ENCODE results near the gene ARHGAP9.
"Not testable (repeated sequence)": the region's sequence is repeated elsewhere in the genome, so short reads cannot be mapped to it uniquely, and the experiment has no call there.

The ARHGAP9 gene

DNA sequence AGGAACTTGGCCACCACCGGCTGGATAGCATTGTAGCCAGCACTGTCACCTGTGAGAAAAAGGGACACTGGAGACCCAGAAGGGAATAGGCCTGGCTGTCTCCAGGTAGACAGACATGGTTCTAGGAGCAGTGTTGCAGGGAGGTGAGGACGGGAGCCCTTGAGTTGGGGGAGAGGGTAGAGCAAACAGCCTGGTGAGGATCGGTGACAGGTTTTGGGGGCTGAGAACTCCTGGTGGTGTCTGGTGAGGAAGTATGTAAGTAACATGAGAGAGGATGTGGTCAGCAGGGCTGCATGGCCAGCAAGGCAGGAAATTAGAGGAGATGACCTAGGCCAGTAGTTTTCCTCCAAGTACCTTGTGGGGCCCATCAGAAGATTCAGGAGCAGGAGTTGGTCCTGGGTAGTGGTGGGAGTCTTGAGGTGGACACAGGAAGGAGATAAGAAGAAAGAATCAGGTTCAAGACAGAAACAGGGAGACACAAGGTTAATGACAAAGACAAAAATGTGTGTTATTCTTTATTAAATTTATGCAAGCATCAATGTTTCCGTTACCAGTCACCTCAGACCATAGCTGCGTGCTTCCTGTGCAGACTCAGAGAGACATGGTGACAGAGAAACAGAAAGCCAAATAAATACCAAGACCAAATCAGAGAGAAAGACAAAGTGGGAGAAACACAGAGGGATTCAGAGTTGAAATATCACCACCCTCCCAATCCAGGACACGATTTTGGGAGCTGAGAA is at the start of gene ARHGAP9:
Gene ARHGAP9 (minus strand): TSS at position 491 of the 740 bp plus-strand sequence. CDS start 460 bp downstream, at position 31.
- DNase-seq, result no peak

DNA sequence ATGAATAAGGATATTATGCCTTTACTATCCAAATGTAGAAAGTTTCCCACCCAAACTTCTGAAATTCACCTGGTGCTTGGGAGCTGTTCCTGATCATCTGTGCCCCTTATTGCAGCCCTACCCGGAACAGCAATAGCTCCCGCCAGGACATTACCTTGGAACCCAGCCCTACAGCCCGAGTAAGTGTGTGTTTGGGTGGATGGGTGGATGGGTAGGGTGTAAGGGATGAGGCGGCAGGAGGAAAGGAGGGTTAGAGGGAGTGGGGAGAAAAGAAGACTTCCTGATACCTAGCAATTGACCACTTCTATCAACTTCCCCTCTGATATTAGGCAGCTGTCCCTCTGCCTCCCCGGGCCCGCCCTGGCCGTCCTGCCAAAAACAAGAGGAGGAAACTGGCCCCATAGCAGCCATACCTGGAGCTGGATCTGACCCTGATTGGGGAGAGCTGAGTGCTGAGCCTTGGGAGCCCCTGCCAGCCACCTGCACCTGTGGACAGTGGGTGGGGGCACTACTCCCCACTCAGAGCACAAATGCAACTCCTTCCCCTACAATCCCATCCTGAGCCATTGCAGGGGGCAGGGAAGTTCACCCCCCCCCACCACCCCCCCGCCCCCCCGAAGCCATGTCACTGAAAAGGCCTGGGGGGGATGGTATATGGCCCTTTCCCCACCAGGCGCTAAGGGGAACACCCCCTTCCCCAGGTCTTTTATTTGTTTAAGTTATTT is 49.3 kb upstream of the ARHGAP9 start:
- DNase-seq, result no peak

- DNase-seq, result no peak
Observed at GRCh38 chr12:57528176-57528575, 48.5 kb upstream of the ARHGAP9 start.

- DNase-seq, result no peak
Observed at GRCh38 chr12:57527184-57527583, 47.5 kb upstream of the ARHGAP9 start.

- DNase-seq, result no peak
Observed at GRCh38 chr12:57526477-57527126, 46.9 kb upstream of the ARHGAP9 start.

DNA sequence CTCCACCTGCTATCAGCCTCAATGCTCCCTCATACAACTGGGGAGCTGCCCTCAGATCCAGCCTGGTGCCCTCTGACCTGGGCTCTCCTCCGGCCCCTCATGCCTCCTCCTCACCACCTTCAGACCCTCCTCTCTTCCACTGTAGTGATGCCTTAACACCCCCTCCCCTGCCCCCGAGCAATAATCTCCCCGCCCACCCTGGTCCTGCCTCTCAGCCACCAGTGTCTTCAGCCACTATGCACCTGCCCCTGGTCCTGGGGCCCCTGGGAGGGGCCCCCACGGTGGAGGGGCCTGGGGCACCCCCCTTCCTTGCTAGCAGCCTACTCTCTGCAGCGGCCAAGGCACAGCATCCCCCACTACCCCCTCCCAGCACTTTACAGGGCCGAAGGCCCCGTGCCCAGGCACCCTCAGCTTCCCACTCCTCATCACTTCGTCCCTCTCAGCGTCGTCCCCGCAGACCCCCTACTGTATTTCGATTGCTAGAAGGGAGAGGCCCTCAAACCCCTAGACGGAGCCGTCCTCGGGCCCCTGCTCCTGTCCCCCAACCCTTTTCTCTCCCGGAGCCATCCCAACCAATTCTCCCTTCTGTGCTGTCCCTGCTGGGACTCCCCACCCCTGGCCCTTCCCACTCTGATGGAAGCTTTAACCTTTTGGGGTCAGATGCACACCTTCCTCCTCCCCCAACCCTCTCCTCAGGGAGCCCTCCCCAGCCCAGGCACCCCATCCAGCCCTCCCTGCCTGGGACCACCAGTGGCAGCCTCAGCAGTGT is 46.1 kb upstream of the ARHGAP9 start:
- no peak for DNase-seq

- DNase-seq, result no peak
Observed at GRCh38 chr12:57524814-57525614, 45.3 kb upstream of the ARHGAP9 start.

DNA sequence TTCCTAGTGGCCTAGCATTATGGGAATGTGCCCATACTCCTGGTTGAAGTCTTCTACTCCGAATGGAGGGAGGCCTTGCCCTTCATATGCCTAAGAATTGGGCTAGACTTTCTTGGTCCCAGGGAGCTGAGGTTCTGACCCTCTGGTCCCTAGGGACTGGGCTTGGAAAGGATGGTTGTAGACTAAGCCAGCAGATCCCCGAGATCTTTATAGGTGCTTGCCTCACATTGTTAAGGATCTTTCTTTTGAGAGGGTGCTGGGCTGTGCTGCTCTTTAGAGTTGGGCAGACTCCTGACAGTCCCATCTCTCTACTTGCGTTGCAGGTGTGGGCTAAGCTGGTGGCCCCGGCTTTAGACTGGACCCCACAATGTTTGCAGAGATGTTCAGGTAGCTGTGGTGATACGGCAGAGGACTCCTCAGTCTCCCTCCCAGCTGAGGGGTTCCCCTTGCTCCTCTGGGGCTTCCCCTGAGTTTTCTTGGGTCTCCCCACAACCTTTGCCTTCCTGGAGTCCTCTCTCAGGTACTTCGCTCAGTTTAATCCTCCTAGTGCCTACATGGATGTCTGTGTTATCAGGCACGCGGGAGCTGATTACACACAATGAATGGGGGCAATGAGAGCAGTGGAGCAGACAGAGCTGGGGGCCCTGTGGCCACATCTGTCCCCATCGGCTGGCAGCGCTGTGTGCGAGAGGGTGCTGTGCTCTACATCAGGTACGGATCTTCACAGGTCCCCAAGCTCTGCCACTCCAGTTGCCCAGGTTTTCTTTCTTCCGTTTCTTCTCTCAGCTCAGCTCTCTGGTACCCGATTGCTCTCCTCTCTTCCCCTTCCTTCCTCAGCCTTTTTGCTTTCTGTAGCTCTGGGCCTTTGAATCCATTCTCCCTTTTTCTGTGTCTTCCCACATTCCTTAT is 44.3 kb upstream of the ARHGAP9 start:
- DNase-seq, result no peak

- peak; percentile 72 for DNase-seq
Observed at GRCh38 chr12:57522887-57523705, 43.4 kb upstream of the ARHGAP9 start.

- DNase-seq, result peak; percentile 97
Observed at GRCh38 chr12:57522011-57522886, 42.6 kb upstream of the ARHGAP9 start, which contains the start of gene MBD6. Gene MBD6 (plus strand): TSS chr12:57522824. CDS start chr12:57524304, 1,480 bp downstream.

GRCh38 chr12:57521525-57522010 is 41.9 kb upstream of the ARHGAP9 start:
- DNase-seq, result peak; percentile 87

DNA sequence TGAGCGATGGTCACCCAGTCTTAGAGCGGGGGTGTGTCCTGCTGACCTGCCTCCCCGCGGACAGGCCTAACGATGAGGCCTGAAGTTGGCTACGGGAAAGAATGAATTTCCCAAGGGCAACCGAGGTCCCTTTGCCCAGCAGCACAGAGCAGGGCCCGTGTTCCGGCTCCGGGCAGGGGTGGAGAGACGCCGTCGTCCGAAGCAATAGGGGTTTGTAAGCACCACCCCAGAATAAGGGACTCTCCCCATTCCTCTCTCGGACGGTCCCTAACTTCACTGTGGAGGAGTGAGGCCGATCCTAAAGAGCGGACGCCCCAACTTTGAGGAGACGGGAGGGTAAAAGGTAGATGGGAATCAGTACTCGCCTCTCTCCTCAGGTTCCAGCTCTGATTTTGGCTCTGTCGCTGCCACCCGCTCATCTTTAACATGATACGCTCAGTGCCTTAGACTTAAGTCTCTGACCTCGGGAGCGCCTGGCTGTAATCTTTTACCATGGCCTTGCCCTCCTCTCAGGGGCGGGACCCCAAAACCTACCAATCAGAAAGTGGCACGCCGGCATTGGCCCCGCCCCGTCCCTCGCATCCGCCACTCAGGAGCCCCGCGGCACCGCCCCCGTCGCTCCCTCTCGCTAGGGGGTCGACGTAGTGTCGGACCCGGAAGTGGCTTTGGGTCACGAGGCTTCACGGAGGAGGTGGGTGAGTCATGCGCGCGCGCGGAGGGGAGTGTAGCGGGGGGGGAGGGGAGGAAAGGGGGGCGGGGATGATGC is 40.6 kb upstream of the ARHGAP9 start, which contains the start of gene DDIT3:
Gene DDIT3 (minus strand): TSS at position 462 of the 766 bp plus-strand sequence. CDS start 3,108 bp downstream, outside the sequence.
- DNase-seq, result peak; percentile 100

DNA sequence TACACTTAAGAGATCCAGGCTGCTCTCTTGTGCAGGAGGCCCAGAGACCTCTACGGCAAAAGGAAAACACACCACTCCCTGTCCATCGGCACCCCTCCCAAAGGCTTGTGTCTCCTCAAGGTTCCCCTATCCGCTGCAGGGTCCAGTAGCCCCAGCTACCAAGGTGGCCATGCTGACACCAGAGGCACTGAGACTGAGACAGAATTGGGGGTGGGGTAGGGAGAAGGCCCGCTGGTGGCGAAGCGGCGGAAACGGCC is 40.1 kb upstream of the ARHGAP9 start:
- no peak for DNase-seq

- peak; percentile 83 for DNase-seq
Observed at GRCh38 chr12:57518920-57519795, 39.5 kb upstream of the ARHGAP9 start.

DNA sequence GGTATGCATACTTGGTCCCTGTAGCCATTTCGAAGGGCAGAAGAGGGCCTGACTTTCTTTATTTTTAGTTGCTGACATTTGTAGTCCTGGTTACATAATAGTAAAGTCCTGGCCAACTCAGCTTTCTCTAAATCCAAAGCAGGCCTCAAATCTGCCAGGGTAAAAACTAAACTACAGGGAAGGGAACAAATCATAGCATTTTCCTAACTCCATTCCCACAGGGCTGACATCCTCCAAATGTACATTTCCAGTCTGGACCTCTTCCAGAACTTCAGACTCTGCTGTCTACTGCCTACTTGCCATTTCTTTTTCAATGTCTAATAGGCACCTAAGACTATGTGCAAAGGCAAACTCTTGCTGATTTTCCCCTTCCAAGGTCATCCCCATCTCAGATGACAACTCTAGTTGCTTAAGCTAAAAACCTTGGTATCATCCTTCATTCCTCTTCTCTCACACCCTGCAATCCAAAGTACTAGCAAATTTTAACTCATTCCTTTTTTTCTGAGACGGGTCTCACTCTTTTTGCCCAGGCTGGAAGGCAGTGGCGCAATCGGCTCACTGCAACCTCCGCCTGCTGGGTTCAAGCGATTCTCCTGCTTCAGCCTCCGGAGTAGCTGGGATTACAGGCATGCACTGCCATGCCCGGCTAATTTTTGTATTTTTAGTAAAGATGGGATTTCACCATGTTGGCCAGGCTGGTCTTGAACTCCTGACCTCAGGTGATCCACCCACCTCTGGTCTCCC is 38.7 kb upstream of the ARHGAP9 start:
- no peak for DNase-seq

DNA sequence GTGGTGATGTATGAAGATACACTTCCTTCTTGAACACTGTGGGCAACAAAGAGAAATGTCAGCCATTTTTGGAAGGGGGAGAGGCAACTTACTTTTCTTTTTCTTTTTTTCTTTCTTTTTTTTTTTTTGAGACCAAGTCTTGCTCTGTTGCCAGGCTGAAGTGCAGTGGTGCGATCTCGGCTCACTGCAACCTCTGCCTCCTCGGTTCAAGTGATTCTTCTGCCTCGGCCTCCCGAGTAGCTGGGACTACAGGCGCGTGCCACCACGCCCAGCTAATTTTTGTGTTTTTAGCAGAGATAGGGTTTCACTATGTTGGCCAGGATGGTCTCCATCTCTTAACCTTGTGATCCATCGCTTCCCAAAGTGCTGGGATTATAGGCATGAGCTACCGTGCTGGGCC is 38.1 kb upstream of the ARHGAP9 start:
- not testable (repeated sequence) for DNase-seq
